ENCODE results near the gene PLK5. TPM values are rescaled to one million over a fixed set of nuclear protein-coding genes. Genes with fewer than 3 reads are reported as not detected.

Gene PLK5
- total and polyA plus RNA-seq, 2 donors (not counting 1 experiment from before 2014, with no cell fraction given): not detected

- H3K9ac ChIP-seq (ENCODE audit: insufficient read depth, low read length): no peak overlapping the region
- TF ChIP-seq EZH2 (IDR thresholded peaks at IDR 0.05; ENCODE audit: low read length, missing control alignments) (no peak), CTCF (conservative IDR thresholded peaks at IDR 0.05 in 1 of 2, IDR thresholded peaks at IDR 0.05 in 1 of 2; ENCODE audit: low read depth in 1 of 2, low read length in 2 of 2) (no peak)
- no peaks in the 10 kb centered on the region for H3K9me3 ChIP-seq (ENCODE audit: control insufficient read depth, insufficient read depth, low read depth, low read length)
- DNase-seq (ENCODE audit: low read depth in 2 of 2): no peak
- H3K27ac ChIP-seq (ENCODE audit: insufficient read depth, low read length): no peak overlapping the region
- no peaks in the 10 kb centered on the region for H3K4me1 ChIP-seq (ENCODE audit: control insufficient read depth, extremely low read depth, insufficient read depth, low read length)
- no peaks in the 10 kb centered on the region for H4K20me1 ChIP-seq (ENCODE audit: control insufficient read depth, extremely low read depth, insufficient read depth, low read length)
- peaks cover 13% of the 10 kb centered on the region for H3K27me3 ChIP-seq (ENCODE audit: control insufficient read depth, insufficient read depth, low read length)
- H3K4me3 ChIP-seq (replicated peaks in 1 of 4; ENCODE audit: control extremely low read depth in 1 of 4, insufficient read depth in 1 of 4, low read depth in 3 of 4, low read length in 4 of 4): no peak overlapping the region
- H3K36me3 ChIP-seq (ENCODE audit: control insufficient read depth, insufficient read depth, low read length): no peaks in the 10 kb centered on the region
- no peak overlapping the region for H2AFZ ChIP-seq (ENCODE audit: low read length)
- H3K79me2 ChIP-seq (ENCODE audit: control insufficient read depth, insufficient read depth, low read length): no peaks in the 10 kb centered on the region
- no peak overlapping the region for H3K4me2 ChIP-seq (ENCODE audit: extremely low read depth, insufficient read depth, low read length)
These were observed 29.6 kb upstream of the PLK5 start for GRCh38 chr19:1494115-1494815.

- Histone ChIP-seq H3K4me1 (ENCODE audit: control insufficient read depth, extremely low read depth, insufficient read depth, low read length) (no peaks in the 10 kb centered on the region), H3K9ac (ENCODE audit: insufficient read depth, low read length) (no peak overlapping the region), H4K20me1 (ENCODE audit: control insufficient read depth, extremely low read depth, insufficient read depth, low read length) (no peaks in the 10 kb centered on the region), H3K9me3 (ENCODE audit: control insufficient read depth, insufficient read depth, low read depth, low read length) (no peaks in the 10 kb centered on the region), H2AFZ (ENCODE audit: low read length) (no peak overlapping the region), H3K4me3 (replicated peaks in 1 of 4; ENCODE audit: control extremely low read depth in 1 of 4, insufficient read depth in 1 of 4, low read depth in 3 of 4, low read length in 4 of 4) (no peak overlapping the region), H3K27me3 (ENCODE audit: control insufficient read depth, insufficient read depth, low read length) (peaks cover 13% of the 10 kb centered on the region), H3K79me2 (ENCODE audit: control insufficient read depth, insufficient read depth, low read length) (no peaks in the 10 kb centered on the region), H3K36me3 (ENCODE audit: control insufficient read depth, insufficient read depth, low read length) (no peaks in the 10 kb centered on the region), H3K27ac (ENCODE audit: insufficient read depth, low read length) (no peak overlapping the region), H3K4me2 (ENCODE audit: extremely low read depth, insufficient read depth, low read length) (no peak overlapping the region)
- no peak for DNase-seq (ENCODE audit: low read depth in 2 of 2)
- no peak for TF ChIP-seq EZH2 (IDR thresholded peaks at IDR 0.05; ENCODE audit: low read length, missing control alignments)
- TF ChIP-seq CTCF (conservative IDR thresholded peaks at IDR 0.05 in 1 of 2, IDR thresholded peaks at IDR 0.05 in 1 of 2; ENCODE audit: low read depth in 1 of 2, low read length in 2 of 2): no peak
These were observed 28.7 kb upstream of the PLK5 start for GRCh38 chr19:1495051-1495798.

- no peak overlapping the region for H3K4me3 ChIP-seq (replicated peaks in 1 of 4; ENCODE audit: control extremely low read depth in 1 of 4, insufficient read depth in 1 of 4, low read depth in 3 of 4, low read length in 4 of 4)
These were observed 27.8 kb upstream of the PLK5 start for GRCh38 chr19:1495799-1496713.

More at GRCh38 chr19:1495799-1496713, 27.8 kb upstream of the PLK5 start:
- H2AFZ ChIP-seq (ENCODE audit: low read length): no peak overlapping the region
- no peaks in the 10 kb centered on the region for H3K36me3 ChIP-seq (ENCODE audit: control insufficient read depth, insufficient read depth, low read length)
- H4K20me1 ChIP-seq (ENCODE audit: control insufficient read depth, extremely low read depth, insufficient read depth, low read length): no peaks in the 10 kb centered on the region
- no peak overlapping the region for H3K4me2 ChIP-seq (ENCODE audit: extremely low read depth, insufficient read depth, low read length)
- no peak overlapping the region for H3K27ac ChIP-seq (ENCODE audit: insufficient read depth, low read length)
- no peaks in the 10 kb centered on the region for H3K4me1 ChIP-seq (ENCODE audit: control insufficient read depth, extremely low read depth, insufficient read depth, low read length)
- H3K27me3 ChIP-seq (ENCODE audit: control insufficient read depth, insufficient read depth, low read length): peaks cover 13% of the 10 kb centered on the region
- DNase-seq (ENCODE audit: low read depth in 2 of 2): no peak
- TF ChIP-seq EZH2 (IDR thresholded peaks at IDR 0.05; ENCODE audit: low read length, missing control alignments): no peak
- no peak for TF ChIP-seq CTCF (conservative IDR thresholded peaks at IDR 0.05 in 1 of 2, IDR thresholded peaks at IDR 0.05 in 1 of 2; ENCODE audit: low read depth in 1 of 2, low read length in 2 of 2)
- no peaks in the 10 kb centered on the region for H3K79me2 ChIP-seq (ENCODE audit: control insufficient read depth, insufficient read depth, low read length)
- no peaks in the 10 kb centered on the region for H3K9me3 ChIP-seq (ENCODE audit: control insufficient read depth, insufficient read depth, low read depth, low read length)
- H3K9ac ChIP-seq (ENCODE audit: insufficient read depth, low read length): no peak overlapping the region
